Right cardiac atrium (tissue), 5 donors: ENCODE results near the gene CRYBA4. TPM values are rescaled to one million over a fixed set of nuclear protein-coding genes. Genes with fewer than 3 reads are reported as not detected.
A peak's percentile ranks its signal among the peaks of the same experiment; 100 is the strongest.

Experiments used
- ATAC-seq, 2 donors: fragments of 200-7000 bp; cut with Tn5 transposase; one replicate each; pipeline versions ENCODE4 v1.8.0 to v1.9.1; 2020; ENCODE audit warnings: moderate library complexity in 2 of 2, mild to moderate bottlenecking in 1 of 2
- DNase-seq, 3 donors: peaks; one replicate each; pipeline ENCODE4 v3.0.0-alpha.2; 2020
- H3K27ac ChIP-seq: one replicate; pipeline ENCODE4 v1.5.1; 2013; ENCODE audit warnings: mild to moderate bottlenecking, low read length, control low read depth, moderate library complexity
- H3K27me3 ChIP-seq: one replicate; pipeline ENCODE4 v1.6.1; 2013; ENCODE audit not compliant: control insufficient read depth, insufficient read depth
- H3K4me1 ChIP-seq: one replicate; pipeline ENCODE4 v1.6.1; 2013; ENCODE audit warnings: low read length; ENCODE audit not compliant: control insufficient read depth, insufficient read depth
- H3K4me3 ChIP-seq: one replicate; pipeline ENCODE4 v1.5.1; 2013; ENCODE audit warnings: low read length, control low read depth
- H3K9me3 ChIP-seq: one replicate; pipeline ENCODE4 v1.6.1; 2013; ENCODE audit warnings: low read length; ENCODE audit not compliant: control insufficient read depth
- WGBS: extraction: QIAGEN DNeasy Blood & Tissue Kit; methylation state at CpG from one replicate; pipeline ENCODE4 v1.1.7; 2013; 5-methylcytosine and 5-hydroxymethylcytosine counted together
- intact Hi-C, 4 donors: fragments of 100-400 bp; cut with DNase I; formaldehyde crosslinking; loops; one replicate each; pipeline versions ENCODE4 v1.11.0 to v1.14.0; 2022 to 2023
- long read RNA-seq, 4 donors: library from polyadenylated mRNA; unstranded; transcript quantifications; one replicate each; pipeline ENCODE4 v2.0.0, GENCODE V29; 2020 to 2021
- polyA plus RNA-seq: library from polyadenylated mRNA; stranded (reverse); fragments of 200-250 nt; gene quantifications from one replicate; pipeline ENCODE4 v1.2.3, GENCODE V29; 2013
- total RNA-seq, 4 donors: library from RNA; stranded (reverse); fragmentation: NEBNext Ultra II Directional; extraction: Animal tissue kit (Norgen Biotek cat#: 25700); gene quantifications; one replicate each; pipeline ENCODE4 v1.2.1, GENCODE V29; 2021
- donor health status: healthy with polysubstance abuse.
- donor health status: DM: no; HTN: yes; CAD: no.
- donor health status: DM: no; HTN: no; CAD: no.
- donor health status: DM: no; HTN: yes; CAD: no; lungs with severe emphysema.
- donor health status: DM: yes; HTN: yes; CAD: no.

Gene CRYBA4
- total RNA-seq (not detected), polyA plus RNA-seq (not detected)
- long read RNA-seq, donor 1, partial matches to known transcripts, result 0 of 1 reads
- long read RNA-seq, donor 1, other reads (novel, unspliced or antisense), result 1 of 1 reads
- long read RNA-seq, donor 2, result 0 reads
- long read RNA-seq, donor 3, result 0 reads
- long read RNA-seq, donor 4, result 0 reads

DNA sequence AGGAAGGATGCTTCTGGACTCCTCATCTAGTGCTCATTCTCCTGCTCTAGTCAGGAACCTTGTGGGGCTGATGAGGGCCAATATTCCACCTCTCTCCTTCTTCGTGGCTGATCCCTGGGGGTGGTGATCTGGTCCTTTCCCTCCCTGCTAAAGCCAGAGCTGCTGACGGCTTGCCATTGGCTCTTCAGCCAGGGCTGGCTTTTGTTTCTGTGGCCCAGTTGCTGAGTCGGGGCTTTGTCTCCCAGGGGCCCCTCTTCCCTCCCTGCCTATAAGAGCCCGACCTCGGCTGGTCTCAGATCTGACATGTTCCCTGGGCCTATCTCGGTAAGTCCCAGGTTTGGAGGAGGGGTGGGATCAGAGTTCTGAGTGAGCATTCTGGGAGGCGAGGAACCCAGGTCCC lies at the start of gene CRYBA4:
Gene CRYBA4, plus strand, starts transcription at position 301 of the 400 bp plus-strand sequence. CDS start 634 bp downstream, outside the sequence.
- Histone ChIP-seq H3K9me3 (no peaks in the 10 kb centered on the region), H3K27ac (no peak within 1 kb of the TSS), H3K4me3 (no peak within 1 kb of the TSS), H3K27me3 (no peaks in the 10 kb centered on the region), H3K4me1 (no peaks in the 10 kb centered on the region)
- WGBS, result 59% methylated on average over 7 of the region's 7 CpGs
- intact Hi-C loops, result no loop called here
- DNase-seq, result no peak
- ATAC-seq, result no peak

DNA sequence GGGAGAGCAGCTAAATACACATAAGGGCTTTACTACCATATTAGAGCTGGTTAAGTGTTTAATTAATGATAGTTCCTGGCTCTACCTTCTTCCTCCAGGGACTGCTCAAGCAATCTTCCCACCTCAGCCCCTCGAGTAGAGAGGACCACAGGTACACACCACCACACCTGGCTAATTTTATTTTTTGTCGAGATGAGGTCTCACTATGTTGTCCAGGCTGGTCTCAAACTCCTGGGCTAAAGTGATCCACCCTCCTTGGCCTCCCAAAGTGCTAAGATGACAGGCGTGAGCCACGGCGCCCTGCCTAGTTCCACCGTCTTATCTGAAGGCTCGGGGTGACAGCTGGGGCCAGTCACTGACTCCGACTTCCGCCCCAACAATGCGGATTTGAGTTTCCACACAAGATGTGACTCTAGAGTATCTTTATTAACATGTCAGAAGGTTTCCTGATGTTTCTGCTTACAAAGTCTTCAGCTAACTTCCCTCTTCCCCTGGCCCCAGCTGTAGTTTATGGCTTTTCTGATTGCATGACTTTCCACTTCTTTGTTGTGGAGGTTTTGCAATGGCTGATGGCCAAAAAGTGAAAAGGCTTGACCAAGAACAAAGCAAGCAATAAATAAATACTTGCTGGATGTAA lies 48.6 kb upstream of the CRYBA4 start:
- Histone ChIP-seq H3K4me3 (no peak overlapping the region), H3K27me3 (no peaks in the 10 kb centered on the region), H3K9me3 (no peaks in the 10 kb centered on the region), H3K27ac (no peak overlapping the region), H3K4me1 (peaks cover 6% of the 10 kb centered on the region)
- WGBS, result 45% methylated on average over 10 of the region's 10 CpGs
- intact Hi-C loops, result no loop called here
- ATAC-seq (peak; percentile 59 to 88), DNase-seq (peak; percentile 64 to 86 (median 85))

DNA sequence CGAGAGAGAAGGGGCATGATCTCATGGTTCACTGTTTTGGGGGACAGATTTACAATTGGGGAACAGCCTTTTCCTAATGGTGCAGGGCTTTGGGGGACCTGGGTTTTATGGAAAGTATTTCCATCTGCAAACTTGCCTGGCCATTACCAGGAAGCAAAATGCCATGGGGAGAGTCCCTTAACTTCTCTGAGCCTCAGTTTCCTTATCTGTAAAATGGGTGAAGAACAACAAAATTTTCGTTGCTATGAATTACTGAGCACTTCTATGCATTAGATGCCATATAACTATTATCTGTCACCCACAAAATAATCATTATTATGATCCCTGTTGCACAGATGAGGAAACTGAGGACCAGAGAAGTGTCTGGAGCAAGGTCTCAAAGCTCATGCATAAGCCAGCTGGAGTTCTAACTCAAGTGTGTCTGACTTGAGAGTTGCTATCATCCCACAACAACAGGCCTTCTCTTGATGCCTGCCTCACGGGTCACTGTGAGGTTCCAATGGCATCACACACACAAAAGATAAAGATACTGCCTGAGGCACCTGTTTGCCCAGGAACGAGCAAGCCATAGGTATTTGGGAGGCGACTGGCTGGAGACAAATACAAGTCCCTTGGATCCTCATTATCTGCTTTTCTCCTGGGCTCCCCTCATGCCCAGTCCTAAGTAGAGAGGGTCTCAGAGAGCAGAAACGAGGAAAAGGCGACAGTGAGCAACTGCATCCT lies 47.6 kb upstream of the CRYBA4 start:
- Histone ChIP-seq H3K4me1 (peaks cover 5% of the 10 kb centered on the region), H3K4me3 (no peak overlapping the region), H3K27me3 (no peaks in the 10 kb centered on the region), H3K27ac (no peak overlapping the region), H3K9me3 (no peaks in the 10 kb centered on the region)
- intact Hi-C loops, result no loop called here
- DNase-seq (no peak), ATAC-seq (no peak)
- 81% methylated on average over 7 of the region's 7 CpGs for WGBS

DNA sequence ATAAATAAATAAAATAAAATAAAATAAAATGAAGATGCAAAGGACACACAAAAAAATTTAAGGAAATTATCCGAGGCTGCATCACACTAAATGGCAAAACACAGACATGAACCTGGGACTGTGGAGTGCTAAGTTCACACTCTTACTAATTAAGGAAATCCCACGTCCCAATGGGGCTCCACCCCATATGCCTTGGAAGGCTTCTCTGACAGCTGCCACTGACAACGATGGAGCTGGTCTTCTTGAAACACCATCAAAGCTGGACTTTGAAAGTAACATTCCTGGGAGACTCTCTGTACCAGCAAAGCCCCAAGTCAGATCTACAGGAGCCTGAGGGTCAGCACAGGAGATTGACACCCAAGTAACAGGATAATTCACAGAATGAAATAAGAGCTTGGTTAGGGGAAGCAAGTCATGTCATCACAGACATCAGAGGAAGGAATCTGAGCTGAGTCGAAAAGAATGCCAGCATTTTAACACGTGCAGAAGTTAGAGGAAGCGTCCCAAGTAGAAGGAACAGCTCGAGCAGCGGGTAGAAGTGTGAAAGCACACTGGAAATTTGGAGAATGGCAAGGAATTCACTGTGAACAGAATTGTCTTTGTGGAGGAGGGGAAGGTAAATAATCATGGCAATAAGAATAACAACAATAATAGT lies 45.6 kb upstream of the CRYBA4 start:
- Histone ChIP-seq H3K27ac (no peak overlapping the region), H3K4me3 (no peak overlapping the region), H3K9me3 (no peaks in the 10 kb centered on the region), H3K27me3 (no peaks in the 10 kb centered on the region), H3K4me1 (peaks cover 2% of the 10 kb centered on the region)
- ATAC-seq (no peak), DNase-seq (no peak)
- WGBS, result 36% methylated on average over 8 of the region's 8 CpGs
- intact Hi-C loops, result no loop called here

DNA sequence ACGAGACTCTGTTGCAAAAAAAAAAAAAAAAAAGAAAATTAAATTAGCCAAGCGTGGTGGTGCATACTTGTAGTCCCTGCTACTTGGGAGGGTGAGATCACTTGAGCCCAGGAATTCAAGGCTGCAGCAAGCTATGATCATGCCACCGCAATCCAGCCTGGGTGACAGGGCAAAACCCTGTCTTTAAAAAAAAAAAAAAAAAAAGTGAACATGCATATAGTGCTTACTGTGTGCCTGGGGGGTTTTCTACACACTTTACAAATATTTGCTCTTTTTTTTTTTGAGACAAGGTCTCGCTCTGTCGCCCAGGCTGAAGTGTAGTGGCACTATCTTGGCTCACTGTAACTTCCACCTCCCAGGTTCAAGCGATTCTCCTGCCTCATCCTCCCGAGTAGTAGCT lies 44.7 kb upstream of the CRYBA4 start:
- ATAC-seq (no peak), DNase-seq (no peak)
- intact Hi-C loops, result no loop called here
- no peak overlapping the region for H3K27ac ChIP-seq
- peaks cover 2% of the 10 kb centered on the region for H3K4me1 ChIP-seq
- no peaks in the 10 kb centered on the region for H3K27me3 ChIP-seq
- H3K9me3 ChIP-seq, result no peaks in the 10 kb centered on the region
- over 99% methylated on average over 7 of the region's 7 CpGs for WGBS
- no peak overlapping the region for H3K4me3 ChIP-seq

DNA sequence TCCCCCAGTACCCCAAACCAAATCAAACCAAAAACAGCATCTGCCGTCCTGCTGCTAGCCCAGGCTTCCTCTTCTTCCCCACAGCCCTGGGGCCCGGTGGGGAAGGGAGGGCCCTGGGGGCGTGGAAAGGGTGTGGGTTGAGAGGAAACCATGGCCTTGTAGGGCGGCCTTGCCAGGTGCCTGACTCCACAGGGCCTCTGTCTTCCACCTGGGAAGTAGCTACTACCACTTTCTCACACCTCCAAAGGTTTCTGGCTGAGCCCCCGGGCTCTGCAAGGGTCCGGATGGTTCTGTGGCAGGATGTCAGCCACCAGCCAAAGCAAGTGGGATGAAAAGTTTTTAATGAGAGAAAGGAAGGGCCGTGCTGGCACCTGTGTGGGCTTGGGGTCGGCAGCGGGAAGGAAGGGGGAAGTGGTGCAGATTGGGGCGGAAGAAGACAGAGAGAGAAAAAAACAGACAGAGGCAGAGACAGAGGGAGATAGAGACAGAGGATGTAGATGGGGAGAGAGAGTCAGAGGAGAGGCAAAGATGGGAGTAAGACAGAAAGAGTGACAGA lies 42.4 kb upstream of the CRYBA4 start:
- Histone ChIP-seq H3K27ac (no peak overlapping the region), H3K4me3 (no peak overlapping the region), H3K4me1 (peaks cover 2% of the 10 kb centered on the region), H3K9me3 (no peaks in the 10 kb centered on the region), H3K27me3 (no peaks in the 10 kb centered on the region)
- 55% methylated on average over 10 of the region's 10 CpGs for WGBS
- peak; percentile 42 to 67 for ATAC-seq
- DNase-seq, result peak in 1 of 3 donors; percentile 65
- intact Hi-C loops, result no loop called here

DNA sequence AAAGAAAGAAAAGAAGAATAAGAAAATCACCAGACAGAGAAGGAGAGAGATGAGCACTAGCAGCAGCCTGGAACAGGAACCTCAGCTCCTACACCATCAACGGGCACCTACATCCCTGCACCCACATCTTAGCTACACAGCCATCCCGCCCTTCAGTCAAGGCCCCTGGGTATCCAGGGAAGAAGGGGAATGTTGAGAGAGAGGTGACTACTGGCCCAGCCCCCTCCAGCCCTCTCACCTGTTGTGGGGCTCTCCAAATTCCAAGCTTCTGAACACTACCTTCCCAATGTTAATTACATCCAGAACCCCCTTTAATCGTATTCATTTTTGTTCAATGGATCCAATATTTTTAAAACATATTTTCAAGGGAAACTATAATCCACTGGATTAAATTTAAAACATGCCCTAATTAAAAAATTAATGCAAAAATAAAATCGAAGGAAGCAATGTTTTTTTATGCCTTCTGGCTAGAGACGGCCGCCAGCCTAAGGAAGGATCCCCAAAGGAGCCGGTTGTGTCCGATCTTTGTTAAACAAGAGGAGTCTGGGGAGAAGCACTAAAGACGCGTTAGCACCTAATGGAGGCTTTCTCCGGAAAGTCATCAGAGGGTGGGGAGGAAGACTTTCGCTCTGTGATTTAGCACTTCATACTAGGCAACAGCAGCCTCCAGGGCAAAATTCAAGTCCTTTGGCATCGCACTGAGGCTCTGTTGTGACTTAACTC lies 41.4 kb upstream of the CRYBA4 start:
- no peaks in the 10 kb centered on the region for H3K27me3 ChIP-seq
- no peak overlapping the region for H3K27ac ChIP-seq
- intact Hi-C loops, result loop anchor here in 2 of 4 donors (10.0 kb wide), 2 partner anchors 56 to 66 kb away; partner anchors contain the start of gene TFIP11 (in 1 of the 2)

DNA sequence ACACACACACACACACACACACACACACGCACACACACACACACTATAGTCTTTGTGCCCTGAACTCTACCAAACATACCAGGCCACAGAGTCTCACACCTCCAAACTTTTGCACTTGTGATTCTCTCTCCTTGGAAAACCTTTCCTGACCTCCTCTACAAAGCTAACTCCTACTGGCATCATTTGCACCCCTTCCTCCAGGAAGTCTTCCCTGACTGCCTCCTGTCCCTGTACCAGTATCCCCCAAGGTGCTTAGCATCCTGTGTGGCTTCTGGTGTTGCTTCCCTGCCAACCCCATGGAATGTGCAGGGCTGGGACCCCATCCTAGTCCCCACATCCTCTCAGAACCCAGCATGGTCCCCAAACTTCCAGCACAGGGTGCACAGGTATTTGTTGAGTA lies 40.7 kb upstream of the CRYBA4 start:
- ATAC-seq (no peak), DNase-seq (no peak)
- Histone ChIP-seq H3K4me3 (no peak overlapping the region), H3K9me3 (no peaks in the 10 kb centered on the region), H3K4me1 (peaks cover 8% of the 10 kb centered on the region), H3K27ac (no peak overlapping the region), H3K27me3 (no peaks in the 10 kb centered on the region)
- WGBS, result 65% methylated on average over 1 of the region's 1 CpG
- intact Hi-C loops, result loop anchor here in 2 of 4 donors (10.0 kb wide), 2 partner anchors 56 to 66 kb away; partner anchors contain the start of gene TFIP11 (in 1 of the 2)

More for the DNA sequence above, 41.4 kb upstream of the CRYBA4 start:
- peaks cover 6% of the 10 kb centered on the region for H3K4me1 ChIP-seq
- no peak overlapping the region for H3K4me3 ChIP-seq
- WGBS, result 79% methylated on average over 13 of the region's 13 CpGs
- no peaks in the 10 kb centered on the region for H3K9me3 ChIP-seq
- ATAC-seq (no peak), DNase-seq (no peak)

DNA sequence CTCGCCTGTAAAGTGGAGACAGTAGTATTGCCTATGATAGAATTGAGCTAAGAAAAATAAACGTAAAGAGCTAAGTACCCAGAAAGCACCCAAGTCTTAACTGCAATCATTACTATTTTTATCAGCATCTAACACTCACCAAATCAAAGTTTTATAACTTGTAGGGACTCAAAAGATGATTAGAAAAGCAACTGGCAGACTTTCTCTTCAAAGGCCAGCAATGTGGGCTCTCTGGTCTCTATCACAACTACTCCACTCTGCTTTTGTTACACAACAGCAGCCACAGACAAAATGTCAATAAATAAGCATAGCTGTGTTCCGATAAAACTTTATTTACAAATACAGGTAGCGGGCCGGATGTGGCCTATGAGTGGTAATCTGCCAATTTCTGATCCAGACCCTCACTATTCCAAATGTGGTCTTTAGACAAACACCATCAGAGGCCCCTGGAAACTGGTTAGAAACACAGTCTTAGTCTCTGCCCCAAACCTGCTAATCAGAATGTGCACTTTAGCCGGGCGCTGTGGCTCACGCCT lies 40.1 kb upstream of the CRYBA4 start:
- H3K4me3 ChIP-seq, result no peak overlapping the region
- no peak overlapping the region for H3K27ac ChIP-seq
- H3K9me3 ChIP-seq, result no peaks in the 10 kb centered on the region
- no peak for DNase-seq
- ATAC-seq, result no peak
- peaks cover 8% of the 10 kb centered on the region for H3K4me1 ChIP-seq
- intact Hi-C loops, result loop anchor here in 2 of 4 donors (10.0 kb wide), 2 partner anchors 57 to 67 kb away; partner anchors contain the start of gene TFIP11 (in 1 of the 2)
- no peaks in the 10 kb centered on the region for H3K27me3 ChIP-seq
- WGBS, result 96% methylated on average over 8 of the region's 8 CpGs

DNA sequence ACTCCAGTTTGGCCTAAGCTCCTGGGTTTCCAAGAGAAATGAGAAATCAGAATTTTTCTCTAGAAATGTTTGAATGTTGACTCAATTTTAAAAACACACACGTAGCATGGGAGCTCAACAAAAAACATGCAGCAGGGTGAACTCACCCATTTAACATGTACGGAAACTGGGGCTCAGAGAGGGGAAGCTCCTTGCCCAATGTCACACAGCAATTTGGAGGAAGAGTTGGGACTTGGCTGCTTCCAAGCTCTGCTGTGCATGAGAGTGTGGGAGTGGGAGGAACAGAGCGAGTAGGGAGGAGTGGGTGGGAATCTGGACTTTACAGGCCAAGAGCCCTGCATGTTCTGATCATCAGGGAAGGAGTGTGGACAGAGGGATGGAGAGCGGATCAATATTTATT lies 37.8 kb upstream of the CRYBA4 start:
- 77% methylated on average over 4 of the region's 4 CpGs for WGBS
- no peaks in the 10 kb centered on the region for H3K9me3 ChIP-seq
- H3K27ac ChIP-seq, result no peak overlapping the region
- peaks cover 10% of the 10 kb centered on the region for H3K4me1 ChIP-seq
- DNase-seq (no peak), ATAC-seq (no peak)
- H3K4me3 ChIP-seq, result no peak overlapping the region
- intact Hi-C loops, result loop anchor here in 2 of 4 donors (10.0 kb wide), 2 partner anchors 59 to 69 kb away; partner anchors contain the start of gene TFIP11 (in 1 of the 2)
- H3K27me3 ChIP-seq, result no peaks in the 10 kb centered on the region
